ENCODE data around the gene PPIL6. TPM values are rescaled to one million over a fixed set of nuclear protein-coding genes. Genes with fewer than 3 reads are reported as not detected.

The PPIL6 gene
- total RNA-seq, 2 donors from 2014 or later, result 0.39 TPM; not detected in 1

GRCh38 chr6:109448615-109449014 is 8.2 kb upstream of the PPIL6 start:
- no peak for ATAC-seq (replicated peaks)
- peak overlapping the region; percentile 69 for H3K27ac Mint-ChIP-seq
- peaks cover 24% of the 10 kb centered on the region for H3K4me1 Mint-ChIP-seq
- H3K27me3 Mint-ChIP-seq, result no peaks in the 10 kb centered on the region
- no peak overlapping the region for H3K4me3 Mint-ChIP-seq
- H3K9me3 Mint-ChIP-seq, result no peaks in the 10 kb centered on the region
- H3K36me3 Mint-ChIP-seq (ENCODE audit: low read depth), result peaks cover 41% of the 10 kb centered on the region

DNA sequence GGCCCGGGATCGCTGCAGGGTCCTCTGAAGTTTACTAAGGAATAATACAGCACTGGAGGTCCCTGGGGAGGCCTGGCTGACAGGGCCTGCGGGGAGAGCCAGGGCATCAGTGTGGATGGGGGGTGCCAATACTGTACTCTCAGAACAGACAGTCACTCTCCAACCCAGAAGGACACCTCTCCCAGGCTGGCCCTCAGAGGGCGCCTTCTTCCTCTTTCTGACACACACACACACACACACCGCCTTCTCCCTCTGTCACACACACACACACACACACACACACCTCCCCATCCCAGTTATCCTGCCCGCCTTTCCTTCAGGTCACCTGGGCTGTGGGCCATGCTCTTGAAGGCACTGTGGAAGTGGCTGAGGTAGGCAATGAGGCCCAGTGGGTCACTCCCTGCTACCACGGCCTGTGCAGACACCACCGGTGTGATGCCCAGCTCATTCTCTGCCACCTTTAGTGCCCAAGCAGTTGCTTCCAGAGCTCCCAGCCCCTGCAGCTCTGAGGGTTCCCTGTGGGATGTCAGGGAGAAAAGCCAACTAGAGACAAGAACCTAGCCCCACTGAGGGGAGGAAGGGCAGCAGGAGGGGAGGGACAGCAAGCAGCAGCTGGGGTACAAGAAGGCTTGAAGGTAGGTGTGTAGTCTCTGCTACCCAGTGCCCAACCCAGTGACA is 7.6 kb upstream of the PPIL6 start:
- Mint-ChIP-seq H3K4me1 (peaks cover 24% of the 10 kb centered on the region), H3K27me3 (no peaks in the 10 kb centered on the region), H3K4me3 (no peak overlapping the region), H3K36me3 (ENCODE audit: low read depth) (peaks cover 47% of the 10 kb centered on the region), H3K27ac (peak overlapping the region; percentile 69), H3K9me3 (no peaks in the 10 kb centered on the region)
- ATAC-seq (replicated peaks), result no peak

GRCh38 chr6:109447087-109447486 is 6.7 kb upstream of the PPIL6 start:
- Mint-ChIP-seq H3K36me3 (ENCODE audit: low read depth) (peaks cover 51% of the 10 kb centered on the region), H3K9me3 (no peaks in the 10 kb centered on the region), H3K27me3 (no peaks in the 10 kb centered on the region), H3K4me3 (no peak overlapping the region), H3K4me1 (peaks cover 28% of the 10 kb centered on the region), H3K27ac (peak overlapping the region; percentile 69)
- ATAC-seq (replicated peaks), result no peak

DNA sequence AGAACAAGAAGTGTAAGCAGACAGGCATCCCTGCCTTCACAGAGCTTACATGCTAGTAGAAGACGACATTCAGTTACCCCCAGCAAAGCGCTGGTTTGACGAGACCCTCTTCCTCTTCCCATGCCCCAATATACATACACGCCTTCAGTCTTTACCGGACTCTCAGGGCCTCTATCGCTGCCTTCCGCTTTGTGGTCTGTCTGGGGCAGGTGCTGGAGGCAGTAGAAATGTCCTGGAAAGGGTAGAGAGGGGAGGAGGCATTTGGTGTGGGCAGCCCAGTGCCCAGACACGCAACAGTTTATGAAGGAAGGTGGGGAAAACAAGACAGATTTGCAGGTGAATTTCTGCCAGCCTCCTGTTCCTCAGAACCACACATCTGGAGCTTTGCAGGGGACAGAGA is 6.1 kb upstream of the PPIL6 start:
- Mint-ChIP-seq H3K4me1 (peaks cover 33% of the 10 kb centered on the region), H3K4me3 (no peak overlapping the region), H3K27me3 (no peaks in the 10 kb centered on the region), H3K9me3 (no peaks in the 10 kb centered on the region), H3K27ac (peak overlapping the region; percentile 32), H3K36me3 (ENCODE audit: low read depth) (peaks cover 51% of the 10 kb centered on the region)
- no peak for ATAC-seq (replicated peaks)

- H3K4me3 Mint-ChIP-seq, result no peak overlapping the region
- no peak for ATAC-seq (replicated peaks)
- peak overlapping the region; percentile 32 for H3K27ac Mint-ChIP-seq
- peaks cover 35% of the 10 kb centered on the region for H3K4me1 Mint-ChIP-seq
- H3K9me3 Mint-ChIP-seq, result no peaks in the 10 kb centered on the region
- H3K36me3 Mint-ChIP-seq (ENCODE audit: low read depth), result peaks cover 55% of the 10 kb centered on the region
- no peaks in the 10 kb centered on the region for H3K27me3 Mint-ChIP-seq
These were observed 5.6 kb upstream of the PPIL6 start for GRCh38 chr6:109446072-109446471.

DNA sequence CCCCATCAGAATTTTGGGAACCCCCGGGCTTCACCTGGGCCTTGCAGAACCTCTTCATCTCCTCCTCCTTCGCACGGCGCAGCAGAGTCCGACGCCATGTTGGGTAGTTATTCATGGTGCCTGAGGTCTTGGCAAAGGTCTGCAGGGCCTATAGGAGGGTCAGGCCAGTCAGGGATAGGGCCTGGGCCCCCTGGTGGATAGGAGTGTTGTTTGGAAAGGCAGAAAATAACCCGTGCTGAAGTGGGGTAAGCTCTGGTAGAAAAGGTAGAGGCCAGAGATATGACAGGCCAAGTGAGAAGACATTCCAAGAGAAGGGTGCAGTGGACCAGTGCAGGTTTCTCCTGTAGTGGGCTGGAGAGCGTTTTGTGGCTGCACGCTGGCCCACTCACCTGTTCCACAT is 5.0 kb upstream of the PPIL6 start:
- Mint-ChIP-seq H3K27me3 (no peaks in the 10 kb centered on the region), H3K27ac (peak overlapping the region; percentile 75), H3K9me3 (no peaks in the 10 kb centered on the region), H3K4me1 (peaks cover 30% of the 10 kb centered on the region), H3K4me3 (no peak overlapping the region), H3K36me3 (ENCODE audit: low read depth) (peaks cover 49% of the 10 kb centered on the region)
- ATAC-seq (replicated peaks), result no peak

DNA sequence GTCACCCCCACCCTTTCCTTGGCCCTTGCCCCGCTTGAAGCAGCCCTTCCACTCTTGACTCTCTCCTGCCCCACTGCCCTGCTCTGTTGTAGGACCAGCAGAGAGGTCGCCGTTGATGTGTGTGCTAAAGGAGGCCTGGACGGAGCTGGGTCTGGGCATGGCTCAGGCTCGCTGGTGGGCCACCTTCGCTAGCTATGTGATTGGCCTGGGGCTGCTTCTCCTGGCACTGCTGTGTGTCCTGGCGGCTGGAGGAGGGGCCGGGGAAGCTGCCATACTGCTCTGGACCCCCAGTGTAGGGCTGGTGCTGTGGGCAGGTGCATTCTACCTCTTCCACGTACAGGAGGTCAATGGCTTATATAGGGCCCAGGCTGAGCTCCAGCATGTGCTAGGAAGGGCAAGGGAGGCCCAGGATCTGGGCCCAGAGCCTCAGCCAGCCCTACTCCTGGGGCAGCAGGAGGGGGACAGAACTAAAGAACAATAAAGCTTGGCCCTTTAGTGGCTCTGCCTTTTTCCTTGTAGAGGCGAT is 3.1 kb upstream of the PPIL6 start:
- no peak overlapping the region for H3K4me3 Mint-ChIP-seq
- no peak for ATAC-seq (replicated peaks)
- H3K27me3 Mint-ChIP-seq, result no peaks in the 10 kb centered on the region
- no peaks in the 10 kb centered on the region for H3K9me3 Mint-ChIP-seq
- H3K27ac Mint-ChIP-seq, result no peak overlapping the region
- peaks cover 42% of the 10 kb centered on the region for H3K36me3 Mint-ChIP-seq (ENCODE audit: low read depth)
- H3K4me1 Mint-ChIP-seq, result peaks cover 21% of the 10 kb centered on the region

DNA sequence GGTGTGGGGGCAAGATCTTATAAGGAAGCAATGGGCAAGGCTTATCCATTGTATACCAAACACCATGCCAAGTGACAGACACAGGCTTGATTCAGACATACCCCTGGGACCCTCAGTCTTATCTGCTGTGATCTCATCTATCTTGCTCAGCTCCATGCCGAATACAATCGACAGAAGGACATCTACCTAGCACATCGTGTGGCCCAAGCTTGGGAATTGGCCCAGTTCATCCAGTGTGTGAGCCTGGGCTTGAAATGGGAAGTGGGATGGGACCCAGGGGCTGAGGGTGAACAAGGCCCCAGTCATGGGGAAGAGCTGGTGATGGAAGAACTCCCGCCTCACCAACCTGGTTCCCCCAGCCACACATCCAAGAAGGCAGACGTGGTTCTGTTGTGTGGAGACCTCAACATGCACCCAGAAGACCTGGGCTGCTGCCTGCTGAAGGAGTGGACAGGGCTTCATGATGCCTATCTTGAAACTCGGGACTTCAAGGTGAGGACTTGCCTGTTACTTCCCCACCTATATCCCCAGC is 2.0 kb upstream of the PPIL6 start:
- peaks cover 15% of the 10 kb centered on the region for H3K4me1 Mint-ChIP-seq
- no peaks in the 10 kb centered on the region for H3K27me3 Mint-ChIP-seq
- peak overlapping the region; percentile 92 for H3K4me3 Mint-ChIP-seq
- peaks cover 42% of the 10 kb centered on the region for H3K36me3 Mint-ChIP-seq (ENCODE audit: low read depth)
- peak overlapping the region; percentile 48 for H3K27ac Mint-ChIP-seq
- no peaks in the 10 kb centered on the region for H3K9me3 Mint-ChIP-seq
- no peak for ATAC-seq (replicated peaks)

DNA sequence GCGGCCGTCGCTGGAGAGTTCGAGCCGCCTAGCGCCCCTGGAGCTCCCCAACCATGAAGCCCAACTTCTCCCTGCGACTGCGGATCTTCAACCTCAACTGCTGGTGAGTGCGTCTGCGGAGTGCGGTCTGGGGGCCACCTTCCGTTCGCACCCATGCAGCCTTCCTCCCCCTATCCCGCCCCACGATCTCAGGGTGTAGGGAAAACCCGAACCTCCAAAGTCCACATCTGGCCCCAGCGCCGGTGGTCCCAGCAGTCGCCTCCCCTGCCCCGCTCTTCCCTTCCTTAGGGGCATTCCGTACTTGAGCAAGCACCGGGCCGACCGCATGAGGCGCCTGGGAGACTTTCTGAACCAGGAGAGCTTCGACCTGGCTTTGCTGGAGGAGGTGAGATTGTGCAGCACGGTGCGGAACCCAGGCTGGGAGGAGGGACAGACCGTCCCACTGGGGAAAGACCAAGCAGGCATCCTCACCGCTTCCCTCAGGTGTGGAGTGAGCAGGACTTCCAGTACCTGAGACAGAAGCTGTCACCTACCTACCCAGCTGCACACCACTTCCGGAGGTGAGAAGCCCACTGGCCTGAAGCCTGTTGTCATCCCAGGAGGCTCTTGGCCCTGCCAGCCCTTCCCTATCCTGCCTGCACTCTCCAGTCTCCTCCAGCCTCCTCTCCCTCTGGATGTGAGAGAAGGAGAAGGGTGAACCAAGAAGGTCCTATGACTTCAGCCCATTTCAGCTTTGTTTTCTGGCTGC is 815 bp upstream of the PPIL6 start:
- ATAC-seq (replicated peaks), result peak; percentile 33
- Mint-ChIP-seq H3K36me3 (ENCODE audit: low read depth) (peaks cover 36% of the 10 kb centered on the region), H3K9me3 (no peaks in the 10 kb centered on the region), H3K27ac (peak overlapping the region; percentile 90), H3K4me1 (peaks cover 12% of the 10 kb centered on the region), H3K27me3 (no peaks in the 10 kb centered on the region), H3K4me3 (peak overlapping the region; percentile 92)

DNA sequence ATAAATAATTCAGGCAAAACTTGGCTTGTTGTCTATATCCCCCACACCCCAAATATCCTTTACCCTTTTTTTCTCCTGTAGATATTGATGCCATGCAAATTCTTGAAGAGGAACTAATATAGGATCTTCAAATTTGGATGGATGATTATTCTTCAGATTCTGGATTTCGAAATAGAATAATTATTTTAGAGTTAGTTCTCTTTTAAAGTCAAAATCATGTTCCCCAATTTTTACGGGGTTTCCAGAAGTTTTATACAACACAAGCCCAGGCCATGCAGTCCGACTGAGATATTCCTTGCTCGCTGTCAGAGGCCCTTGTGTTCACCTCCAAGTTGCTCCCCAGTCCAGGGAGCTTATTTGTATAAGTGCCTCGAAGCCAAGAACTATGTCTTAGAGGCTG is 4.4 kb downstream of the PPIL6 start:
- Mint-ChIP-seq H3K36me3 (ENCODE audit: low read depth) (no peaks in the 10 kb centered on the region), H3K4me3 (no peak overlapping the region), H3K27ac (no peak overlapping the region), H3K9me3 (no peaks in the 10 kb centered on the region), H3K4me1 (no peaks in the 10 kb centered on the region), H3K27me3 (no peaks in the 10 kb centered on the region)
- no peak for ATAC-seq (replicated peaks)

- Mint-ChIP-seq H3K36me3 (ENCODE audit: low read depth) (no peaks in the 10 kb centered on the region), H3K27ac (no peak overlapping the region), H3K4me1 (no peaks in the 10 kb centered on the region), H3K27me3 (no peaks in the 10 kb centered on the region), H3K9me3 (no peaks in the 10 kb centered on the region), H3K4me3 (no peak overlapping the region)
- no peak for ATAC-seq (replicated peaks)
These were observed 6.0 kb downstream of the PPIL6 start for GRCh38 chr6:109434456-109434855.

- Mint-ChIP-seq H3K4me1 (no peaks in the 10 kb centered on the region), H3K27ac (no peak overlapping the region), H3K36me3 (ENCODE audit: low read depth) (no peaks in the 10 kb centered on the region), H3K27me3 (peaks cover 6% of the 10 kb centered on the region), H3K9me3 (no peaks in the 10 kb centered on the region), H3K4me3 (no peak overlapping the region)
- no peak for ATAC-seq (replicated peaks)
These were observed 10.9 kb downstream of the PPIL6 start for GRCh38 chr6:109429496-109429895.

DNA sequence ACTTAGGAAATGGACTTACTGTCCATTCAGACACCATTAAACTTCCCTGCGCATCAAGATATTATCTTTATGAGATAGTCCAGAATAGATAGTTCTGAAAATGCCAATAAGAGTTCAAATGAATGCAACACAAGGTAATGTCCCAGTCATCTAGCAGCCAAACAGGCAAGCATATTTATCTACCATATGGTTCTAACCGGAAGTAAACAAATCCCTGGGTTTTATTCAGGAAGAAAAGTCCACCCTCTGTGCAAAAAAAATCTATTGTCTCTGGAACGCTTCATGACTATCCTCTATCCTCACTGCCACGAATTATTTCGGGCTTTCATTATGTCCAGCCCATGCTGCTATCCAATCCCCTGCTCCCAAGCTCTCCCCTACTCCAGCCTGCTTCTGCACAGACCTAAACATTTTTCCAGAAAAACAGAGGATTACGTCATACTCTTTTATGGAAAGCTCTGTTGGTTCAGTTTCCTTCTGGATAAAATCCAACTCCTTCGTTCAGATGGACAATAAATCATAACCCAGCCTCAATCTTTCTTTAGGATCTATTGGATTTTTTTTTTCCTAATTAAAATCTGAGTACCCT is 11.4 kb downstream of the PPIL6 start:
- Mint-ChIP-seq H3K4me3 (no peak overlapping the region), H3K27ac (no peak overlapping the region), H3K36me3 (ENCODE audit: low read depth) (no peaks in the 10 kb centered on the region), H3K4me1 (no peaks in the 10 kb centered on the region), H3K9me3 (no peaks in the 10 kb centered on the region), H3K27me3 (peaks cover 6% of the 10 kb centered on the region)
- ATAC-seq (replicated peaks), result no peak

- Mint-ChIP-seq H3K9me3 (no peaks in the 10 kb centered on the region), H3K4me1 (no peaks in the 10 kb centered on the region), H3K36me3 (ENCODE audit: low read depth) (no peaks in the 10 kb centered on the region), H3K27ac (no peak overlapping the region), H3K4me3 (no peak overlapping the region), H3K27me3 (peaks cover 6% of the 10 kb centered on the region)
- no peak for ATAC-seq (replicated peaks)
These were observed 15.5 kb downstream of the PPIL6 start for GRCh38 chr6:109424946-109425345.

DNA sequence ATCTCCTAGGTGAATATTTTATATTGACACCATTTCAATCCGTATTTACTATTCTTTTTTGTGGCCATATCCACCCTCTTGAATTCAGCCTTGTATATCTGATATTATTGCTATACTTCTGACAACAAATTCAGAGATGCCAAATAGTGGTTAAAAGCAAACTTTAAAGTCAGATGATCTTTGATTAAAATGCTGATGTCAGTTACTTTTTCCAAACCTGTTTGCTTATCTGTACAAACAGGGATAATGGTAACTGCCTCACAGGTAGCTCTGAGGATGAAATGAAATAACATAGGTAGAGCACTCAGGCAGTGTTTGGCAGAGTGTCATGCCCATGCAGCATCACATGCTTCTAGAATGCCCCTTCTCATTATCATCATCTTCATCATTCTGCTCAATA is 19.2 kb downstream of the PPIL6 start:
- H3K9me3 Mint-ChIP-seq, result no peaks in the 10 kb centered on the region
- no peak for ATAC-seq (replicated peaks)
- H3K4me1 Mint-ChIP-seq, result no peaks in the 10 kb centered on the region

More for the DNA sequence above, 19.2 kb downstream of the PPIL6 start:
- Mint-ChIP-seq H3K4me3 (no peak overlapping the region), H3K36me3 (ENCODE audit: low read depth) (no peaks in the 10 kb centered on the region), H3K27me3 (no peaks in the 10 kb centered on the region), H3K27ac (no peak overlapping the region)
